Germinal center (tissue), 1 donor: ENCODE measurements around the gene BMF.
"Not testable (repeated sequence)": the region's sequence is repeated elsewhere in the genome, so short reads cannot be mapped to it uniquely, and the experiment has no call there.

ENCODE experiments used
- DNase-seq: peaks from one replicate; pipeline ENCODE4 v3.0.0; 2012; ENCODE audit warnings: mixed read lengths, low spot score

The BMF gene, protein sequence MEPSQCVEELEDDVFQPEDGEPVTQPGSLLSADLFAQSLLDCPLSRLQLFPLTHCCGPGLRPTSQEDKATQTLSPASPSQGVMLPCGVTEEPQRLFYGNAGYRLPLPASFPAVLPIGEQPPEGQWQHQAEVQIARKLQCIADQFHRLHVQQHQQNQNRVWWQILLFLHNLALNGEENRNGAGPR

DNA sequence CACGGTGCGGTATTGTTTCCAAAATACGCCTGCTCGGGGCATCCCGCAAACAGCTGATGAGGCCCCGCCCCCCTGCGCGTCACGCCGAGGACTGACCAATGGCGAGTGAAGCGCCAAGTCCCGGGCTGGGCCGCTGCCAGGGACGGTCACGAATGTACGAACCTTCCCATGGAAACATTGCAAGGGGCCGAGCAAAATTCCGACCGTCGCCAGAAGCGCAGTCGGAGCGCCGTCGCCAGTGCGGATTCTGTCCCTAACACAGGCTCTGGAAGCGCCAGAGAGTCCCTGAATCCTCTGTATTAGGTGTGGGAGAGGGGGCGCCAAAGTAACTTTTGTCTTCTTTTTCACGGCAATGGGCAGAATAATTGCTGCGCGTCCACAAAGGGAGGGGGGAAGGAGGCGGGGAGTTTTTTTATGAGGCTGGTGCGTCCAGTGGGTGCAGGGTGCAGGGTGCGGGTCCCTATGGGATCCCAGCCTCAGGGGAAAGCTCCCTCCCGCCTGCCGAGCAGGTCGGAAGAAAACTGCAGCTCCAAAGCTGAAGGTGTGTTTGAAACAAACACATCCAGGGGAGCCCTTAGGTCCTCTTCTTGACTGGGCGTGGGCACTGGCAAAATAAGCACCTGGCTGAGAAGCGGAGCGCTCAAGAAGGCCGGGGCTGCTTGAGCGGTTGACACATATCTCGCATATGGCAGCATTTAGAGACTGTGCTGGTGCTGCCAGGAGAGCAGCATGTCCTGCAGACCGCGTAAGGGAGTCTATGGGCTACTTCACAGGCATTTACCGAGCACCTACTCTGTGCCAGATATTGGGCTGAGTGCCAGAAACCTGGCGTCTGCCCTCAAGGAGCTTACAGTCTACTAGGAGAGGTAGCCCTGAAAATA, at the start of gene BMF:
BMF (minus strand) TSS at position 25 of the 881 bp plus-strand sequence. CDS start 2,793 bp downstream, outside the sequence.
- DNase-seq = peak; percentile 96

DNA sequence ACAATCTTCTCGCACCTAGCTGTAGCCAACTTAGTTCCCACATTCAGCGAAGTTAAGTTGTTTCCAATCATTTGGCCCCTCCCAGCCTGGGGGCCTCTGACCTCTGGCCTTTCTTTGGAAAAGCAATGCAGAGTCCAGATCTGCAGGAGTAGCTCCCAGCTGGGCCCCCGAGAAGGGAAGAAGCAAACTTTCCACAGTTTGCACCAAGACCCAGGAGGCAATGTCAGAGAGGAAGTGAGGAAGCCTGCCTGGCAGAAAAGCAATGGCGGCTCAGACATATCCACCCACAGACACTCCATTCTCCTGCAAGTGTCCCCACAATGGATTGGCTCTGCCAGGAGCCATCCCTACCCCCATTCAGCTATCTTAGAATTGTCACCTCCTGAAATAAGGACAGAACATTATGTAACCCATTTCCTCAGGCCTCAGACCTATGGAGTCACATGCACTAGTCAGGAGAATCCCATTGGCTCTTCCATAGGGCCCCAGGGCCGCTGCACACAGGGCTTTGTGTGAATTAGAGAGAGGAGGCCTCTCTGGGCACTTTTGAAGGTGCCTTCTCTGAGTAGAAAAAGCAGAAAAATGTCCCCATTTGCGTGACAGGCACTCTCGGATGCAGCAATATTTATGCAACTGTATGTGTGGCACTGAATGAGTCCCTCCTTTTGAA, 49.2 kb upstream of the BMF start:
- no peak for DNase-seq

- DNase-seq = no peak
Observed at GRCh38 chr15:40155270-40155910, 46.7 kb upstream of the BMF start.

DNA sequence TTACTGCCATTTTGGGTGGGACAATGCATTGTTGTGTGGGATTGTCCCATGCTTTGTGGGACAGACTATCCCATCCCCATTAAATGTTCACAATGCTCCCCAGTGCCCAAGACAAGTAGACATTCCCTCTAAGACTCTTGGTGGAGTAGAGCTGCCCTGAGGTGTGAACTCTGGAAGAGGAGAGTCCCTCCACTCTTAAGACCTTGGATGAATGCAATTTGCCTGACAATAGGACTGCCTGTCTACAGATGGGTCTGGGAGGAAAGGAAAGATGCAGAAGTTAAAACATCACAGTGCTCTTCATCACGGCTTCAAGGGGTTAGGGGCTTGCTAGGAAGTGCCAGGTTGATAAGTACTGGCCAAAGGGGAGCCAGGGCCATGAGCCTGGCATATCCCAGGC, 46.1 kb upstream of the BMF start:
- DNase-seq = not testable (repeated sequence)

DNA sequence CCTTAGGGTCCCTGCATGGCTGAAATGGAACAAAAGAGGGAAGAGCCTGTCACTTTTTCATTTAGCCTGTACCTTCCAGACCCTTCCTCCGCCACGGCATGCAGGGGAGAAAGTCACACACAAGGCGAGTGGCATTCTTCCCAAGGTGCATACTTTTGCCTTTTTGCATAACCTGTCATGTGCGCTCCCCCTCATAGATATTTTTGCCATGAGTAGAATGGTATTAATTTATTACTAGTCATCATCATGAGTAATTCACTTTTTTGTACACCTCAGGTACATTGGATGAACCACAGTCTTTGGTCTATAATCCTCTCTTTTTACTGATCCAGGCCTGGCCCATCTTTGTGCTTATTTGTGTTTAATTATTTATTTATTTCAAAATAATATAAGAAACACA, 43.3 kb upstream of the BMF start:
- no peak for DNase-seq

DNA sequence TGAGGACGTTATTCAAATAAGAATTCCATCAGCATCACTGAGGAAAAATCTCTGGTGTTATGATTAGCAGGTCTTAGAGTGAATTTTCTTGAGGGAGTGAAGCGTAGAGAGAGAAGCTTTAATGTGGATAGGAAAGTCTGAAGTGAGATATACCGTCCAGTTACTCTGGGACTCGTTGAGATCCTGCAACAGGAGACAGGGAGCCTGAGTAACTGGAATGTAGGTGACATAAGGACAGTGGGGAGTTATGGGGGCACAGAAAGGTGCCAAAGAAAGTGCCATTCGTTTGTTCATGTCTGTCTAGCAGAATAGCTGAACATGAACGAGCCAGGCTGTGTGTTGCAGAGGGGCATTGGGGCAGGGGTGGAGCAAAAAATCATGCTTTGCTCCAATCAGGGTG, 42.8 kb upstream of the BMF start:
- DNase-seq = no peak

- no peak for DNase-seq
Observed at GRCh38 chr15:40150163-40150925, 41.7 kb upstream of the BMF start.

DNA sequence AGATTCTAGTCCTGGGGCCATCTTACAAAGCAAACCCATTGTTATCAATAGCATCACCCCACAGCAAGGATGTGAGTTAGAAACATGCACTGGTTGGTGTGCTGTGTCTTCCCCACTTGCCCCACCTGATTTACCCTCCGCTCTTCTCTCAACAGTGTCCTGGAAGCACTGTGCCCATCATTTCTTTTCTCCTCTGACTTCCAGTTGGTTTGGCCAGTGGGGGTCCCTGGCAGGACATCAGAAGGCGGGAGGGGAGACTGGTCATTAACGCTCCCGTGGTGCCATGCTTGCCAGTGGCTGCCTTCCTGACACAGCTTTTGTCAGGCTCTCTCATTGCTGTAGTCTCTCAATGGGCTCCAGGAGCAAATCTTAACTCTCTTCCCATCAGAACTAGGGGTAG, 40.7 kb upstream of the BMF start:
- DNase-seq = no peak

- DNase-seq = no peak
Observed at GRCh38 chr15:40146037-40146436, 37.4 kb upstream of the BMF start.

- DNase-seq = no peak
Observed at GRCh38 chr15:40142428-40142827, 33.7 kb upstream of the BMF start.

- DNase-seq = not testable (repeated sequence)
Observed at GRCh38 chr15:40138201-40138570, 29.5 kb upstream of the BMF start.

GRCh38 chr15:40137303-40138200, 28.9 kb upstream of the BMF start:
- DNase-seq = no peak

DNA sequence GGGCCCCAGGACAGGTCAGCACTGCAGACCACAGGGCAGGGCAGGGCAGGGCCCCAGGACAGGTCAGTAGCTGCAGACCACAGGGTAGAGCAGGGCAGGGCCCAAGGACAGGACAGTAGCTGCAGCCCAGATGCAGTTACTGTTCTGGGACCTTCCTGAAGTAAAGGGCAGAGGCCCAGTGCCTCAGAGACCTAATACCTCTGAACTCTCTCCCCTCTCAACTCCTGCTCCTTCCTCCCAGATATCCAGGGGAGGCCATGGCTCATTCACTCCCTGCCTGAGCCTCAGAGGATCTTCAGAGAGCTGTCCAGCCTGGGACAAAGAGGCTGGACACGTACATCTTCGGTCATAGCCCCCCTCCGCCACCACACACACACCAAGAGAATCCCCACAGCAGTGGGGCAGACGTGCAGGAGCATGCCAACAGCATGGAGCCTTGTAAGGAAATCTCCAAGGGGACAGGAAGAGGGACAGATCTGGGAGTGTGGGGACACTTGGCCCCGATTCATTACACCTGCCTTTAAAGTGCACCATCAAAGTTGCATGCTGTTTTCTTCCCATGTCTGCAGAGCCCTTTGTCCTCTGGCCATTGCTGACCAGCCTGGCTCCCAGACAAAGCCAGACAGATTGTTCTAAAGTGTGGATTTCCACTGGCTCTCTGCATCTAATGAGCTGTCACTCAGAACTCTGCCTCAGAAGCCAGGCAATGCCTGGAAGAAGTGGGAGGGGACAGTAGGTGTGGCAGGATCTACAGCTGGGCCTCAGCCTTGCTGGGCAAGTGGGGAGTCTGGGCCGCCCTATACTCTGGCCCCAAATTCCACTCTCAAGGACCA, 28.0 kb upstream of the BMF start:
- DNase-seq = no peak

DNA sequence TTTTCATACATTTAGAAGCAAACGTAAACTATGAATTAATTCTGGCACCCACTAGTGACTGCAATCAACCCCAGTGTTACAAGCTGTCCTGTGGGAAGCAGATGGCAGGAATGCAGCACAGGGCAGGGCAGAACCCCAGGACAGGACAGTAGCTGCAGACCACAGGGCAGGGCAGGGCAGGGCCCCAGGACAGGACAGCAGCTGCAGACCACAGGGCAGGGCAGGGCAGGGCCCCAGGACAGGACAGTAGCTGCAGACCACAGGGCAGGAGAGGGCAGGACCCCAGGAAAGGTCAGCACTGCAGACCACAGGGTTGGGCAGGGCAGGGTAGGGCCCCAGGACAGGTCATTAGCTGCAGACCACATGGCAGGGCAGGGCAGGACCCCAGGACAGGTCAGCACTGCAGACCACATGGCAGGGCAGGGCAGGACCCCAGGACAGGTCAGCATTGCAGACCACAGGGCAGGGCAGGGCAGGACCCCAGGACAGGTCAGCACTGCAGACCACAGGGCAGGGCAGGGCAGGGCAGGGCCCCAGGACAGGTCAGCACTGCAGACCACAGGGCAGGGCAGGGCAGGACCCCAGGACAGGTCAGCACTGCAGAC, 27.3 kb upstream of the BMF start:
- not testable (repeated sequence) for DNase-seq

- no peak for DNase-seq
Observed at GRCh38 chr15:40134885-40135284, 26.2 kb upstream of the BMF start.

DNA sequence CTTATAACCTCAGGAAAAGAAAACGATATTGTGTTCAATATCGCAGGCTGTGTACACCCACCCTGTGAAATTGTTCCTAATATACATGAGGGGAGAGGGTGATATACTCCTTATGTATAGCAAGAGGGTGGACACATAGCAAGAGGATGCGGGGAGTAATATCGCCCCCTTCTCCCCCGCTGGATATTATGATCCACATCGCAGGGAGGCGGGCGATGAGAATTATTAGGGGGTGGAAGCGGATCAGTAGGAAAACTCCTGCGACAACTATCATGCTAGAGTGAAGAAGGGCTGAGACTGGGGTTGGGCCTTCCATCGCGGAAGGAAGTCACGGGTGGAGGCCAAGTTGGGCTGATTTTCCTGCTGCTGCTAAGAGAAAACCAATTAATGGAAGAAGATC, 24.9 kb upstream of the BMF start:
- no peak for DNase-seq

DNA sequence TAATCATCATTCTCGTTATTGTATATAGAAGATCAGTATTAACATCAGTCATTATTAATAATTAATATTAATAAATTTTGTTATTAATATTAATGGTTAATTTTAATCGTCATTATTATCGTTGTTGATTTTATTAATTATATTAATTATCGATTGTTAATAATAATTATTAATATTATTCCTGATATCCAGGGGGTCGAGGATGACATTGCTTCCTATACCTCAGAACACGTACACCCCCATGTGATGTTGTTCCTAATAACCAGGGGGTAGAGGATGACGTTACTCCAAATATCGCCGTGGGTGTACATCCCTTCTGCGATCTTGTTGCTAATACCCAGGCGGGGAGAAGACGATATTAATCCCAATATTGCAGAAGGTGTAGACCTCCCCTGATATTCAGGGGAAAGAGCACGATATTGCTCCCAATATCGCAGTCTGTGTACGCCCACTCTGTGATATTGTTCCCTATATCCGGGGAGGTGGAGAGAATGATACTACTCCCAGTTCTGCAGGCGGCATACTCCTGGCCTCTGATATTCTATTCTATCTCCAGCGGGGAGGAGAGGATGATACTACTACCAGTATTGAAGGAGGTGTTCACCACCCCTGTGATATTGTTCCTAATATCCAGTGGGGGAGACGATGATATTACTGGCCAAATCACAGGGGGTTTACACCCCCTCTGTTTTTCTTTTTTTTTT, 22.3 kb upstream of the BMF start:
- DNase-seq = no peak

DNA sequence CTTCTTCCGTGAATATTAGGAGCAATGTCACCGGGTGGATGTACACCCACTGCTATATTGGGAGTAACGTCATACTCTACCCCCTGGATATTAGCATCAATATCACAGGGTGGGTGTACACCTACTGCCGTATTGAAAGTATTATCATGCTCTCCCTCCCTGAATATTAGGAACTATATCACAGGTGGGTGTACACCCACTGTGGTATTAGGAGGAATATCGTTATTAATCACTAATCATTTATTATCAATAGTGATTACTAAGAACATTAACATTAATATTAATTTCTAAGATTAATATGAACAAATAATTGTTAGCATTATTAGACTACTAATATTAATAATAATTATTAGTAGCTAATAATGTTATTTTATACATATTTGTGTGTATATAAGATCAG, 21.4 kb upstream of the BMF start:
- no peak for DNase-seq
